T1000 (cell line): ENCODE data around the gene MAG.
"Not testable (repeated sequence)": the region's sequence is repeated elsewhere in the genome, so short reads cannot be mapped to it uniquely, and the experiment has no call there.

Source experiments
- DNase-seq: peaks from one replicate; lab custom pipeline; 2025; ENCODE audit warnings: mixed read lengths; lab: John Stamatoyannopoulos, UW

The MAG gene

DNA sequence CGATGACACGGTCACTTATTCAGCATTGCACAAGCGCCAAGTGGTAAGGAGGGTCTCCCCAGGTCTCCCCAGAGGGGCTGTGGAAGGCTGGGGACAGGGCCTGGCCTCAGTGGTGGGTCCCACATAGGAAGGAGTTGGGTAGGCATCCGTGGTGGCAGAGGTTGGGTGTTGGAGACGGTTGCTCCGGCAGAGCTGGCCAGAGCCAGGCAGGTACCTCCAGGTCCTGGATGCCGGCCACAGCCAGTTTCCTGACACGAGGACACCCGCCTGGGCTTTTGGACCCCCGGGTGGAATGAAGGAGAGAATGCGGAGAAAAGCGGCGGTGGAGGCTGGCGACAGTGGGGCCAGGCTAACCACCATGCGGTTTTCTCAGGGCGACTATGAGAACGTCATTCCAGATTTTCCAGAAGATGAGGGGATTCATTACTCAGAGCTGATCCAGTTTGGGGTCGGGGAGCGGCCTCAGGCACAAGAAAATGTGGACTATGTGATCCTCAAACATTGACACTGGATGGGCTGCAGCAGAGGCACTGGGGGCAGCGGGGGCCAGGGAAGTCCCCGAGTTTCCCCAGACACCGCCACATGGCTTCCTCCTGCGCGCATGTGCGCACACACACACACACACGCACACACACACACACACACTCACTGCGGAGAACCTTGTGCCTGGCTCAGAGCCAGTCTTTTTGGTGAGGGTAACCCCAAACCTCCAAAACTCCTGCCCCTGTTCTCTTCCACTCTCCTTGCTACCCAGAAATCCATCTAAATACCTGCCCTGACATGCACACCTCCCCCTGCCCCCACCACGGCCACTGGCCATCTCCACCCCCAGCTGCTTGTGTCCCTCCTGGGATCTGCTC is 54.5 kb downstream of the MAG start:
- DNase-seq, result no peak

DNA sequence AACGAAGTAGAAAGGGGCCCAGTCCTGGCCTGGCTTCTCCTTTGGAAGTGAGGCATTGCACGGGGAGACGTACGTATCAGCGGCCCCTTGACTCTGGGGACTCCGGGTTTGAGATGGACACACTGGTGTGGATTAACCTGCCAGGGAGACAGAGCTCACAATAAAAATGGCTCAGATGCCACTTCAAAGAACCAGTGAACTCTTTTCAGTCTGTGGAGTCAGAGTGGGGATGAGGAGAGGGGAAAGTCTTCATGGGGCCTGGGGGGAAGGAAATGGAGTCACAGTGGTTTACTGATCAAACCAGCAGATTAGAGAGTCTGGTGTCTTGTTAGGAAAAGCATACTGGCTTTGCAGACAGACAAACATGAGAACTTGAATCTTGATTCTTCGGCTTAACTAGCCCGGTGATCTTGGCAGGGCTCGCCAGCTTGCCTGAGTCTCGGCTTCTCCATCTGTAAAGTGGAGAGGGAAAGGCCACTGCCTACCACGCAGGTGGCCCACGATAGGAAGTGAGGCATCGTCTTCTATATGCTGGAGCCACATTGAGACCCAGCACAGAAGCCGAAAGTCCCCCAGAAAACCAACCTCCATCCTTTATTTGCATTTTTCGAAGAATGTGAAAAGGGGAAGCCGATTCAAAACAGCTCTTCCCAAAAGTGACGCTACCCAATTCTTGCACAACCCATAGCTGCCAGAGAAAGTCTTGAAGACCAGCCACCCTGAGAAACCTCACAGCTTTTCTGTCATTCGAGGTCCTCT is 55.4 kb downstream of the MAG start, which contains the start of gene FFAR1:
Gene FFAR1, plus strand, starts transcription at position 732 of the 759 bp plus-strand sequence. CDS start 3,650 bp downstream, outside the sequence.
- DNase-seq, result no peak

DNA sequence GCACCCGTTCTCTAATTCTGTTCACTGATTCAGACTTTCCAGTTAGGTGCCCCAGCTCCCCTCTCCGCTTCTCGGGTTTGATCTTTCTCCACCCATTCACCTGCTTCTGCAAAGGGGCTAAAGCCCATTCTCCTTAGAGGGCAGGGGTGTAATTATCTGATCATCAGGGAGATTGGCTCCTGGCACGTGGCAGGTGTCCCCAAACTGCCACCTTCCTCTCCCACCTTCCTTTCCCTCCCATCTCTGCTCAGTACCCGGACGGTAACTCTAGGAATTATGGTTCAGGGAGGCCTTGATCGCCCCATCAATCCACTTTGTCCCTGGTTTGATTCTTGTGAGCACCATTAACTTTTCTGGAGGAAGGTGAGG is 56.0 kb downstream of the MAG start:
- DNase-seq, result no peak

DNA sequence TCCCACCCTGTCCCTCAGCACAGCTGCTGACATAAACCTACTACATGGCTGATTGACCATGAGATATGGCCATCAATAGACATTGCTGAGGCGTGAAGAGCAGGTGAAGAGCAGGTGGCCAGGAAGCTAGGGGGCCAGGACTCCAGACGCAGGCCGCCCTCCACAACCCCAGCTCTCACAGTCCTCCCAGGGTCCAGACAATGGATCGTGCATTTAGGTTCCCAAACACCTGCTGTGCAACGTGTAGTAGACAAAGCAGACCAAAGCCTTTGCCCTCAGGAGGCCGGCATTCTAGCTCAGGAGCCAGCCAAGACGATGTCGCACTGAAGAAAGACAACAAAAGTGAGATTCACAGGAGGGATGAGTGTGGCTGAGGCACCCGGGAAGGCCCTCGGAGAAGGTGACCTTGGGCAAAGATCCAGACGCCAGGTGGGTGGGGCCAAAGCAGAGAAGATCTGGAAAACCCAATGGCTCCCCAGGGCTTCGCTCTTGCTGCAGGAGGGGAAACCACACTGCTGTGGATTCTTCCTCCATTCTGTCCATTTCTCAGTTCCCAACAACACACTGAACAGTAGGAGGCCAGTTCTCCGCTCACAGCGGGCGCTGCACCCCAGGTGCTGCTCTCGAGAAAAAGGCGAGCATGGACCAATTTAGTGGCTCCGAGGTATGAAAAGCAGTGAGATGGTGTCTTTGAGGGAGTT is 57.1 kb downstream of the MAG start:
- no peak for DNase-seq

DNA sequence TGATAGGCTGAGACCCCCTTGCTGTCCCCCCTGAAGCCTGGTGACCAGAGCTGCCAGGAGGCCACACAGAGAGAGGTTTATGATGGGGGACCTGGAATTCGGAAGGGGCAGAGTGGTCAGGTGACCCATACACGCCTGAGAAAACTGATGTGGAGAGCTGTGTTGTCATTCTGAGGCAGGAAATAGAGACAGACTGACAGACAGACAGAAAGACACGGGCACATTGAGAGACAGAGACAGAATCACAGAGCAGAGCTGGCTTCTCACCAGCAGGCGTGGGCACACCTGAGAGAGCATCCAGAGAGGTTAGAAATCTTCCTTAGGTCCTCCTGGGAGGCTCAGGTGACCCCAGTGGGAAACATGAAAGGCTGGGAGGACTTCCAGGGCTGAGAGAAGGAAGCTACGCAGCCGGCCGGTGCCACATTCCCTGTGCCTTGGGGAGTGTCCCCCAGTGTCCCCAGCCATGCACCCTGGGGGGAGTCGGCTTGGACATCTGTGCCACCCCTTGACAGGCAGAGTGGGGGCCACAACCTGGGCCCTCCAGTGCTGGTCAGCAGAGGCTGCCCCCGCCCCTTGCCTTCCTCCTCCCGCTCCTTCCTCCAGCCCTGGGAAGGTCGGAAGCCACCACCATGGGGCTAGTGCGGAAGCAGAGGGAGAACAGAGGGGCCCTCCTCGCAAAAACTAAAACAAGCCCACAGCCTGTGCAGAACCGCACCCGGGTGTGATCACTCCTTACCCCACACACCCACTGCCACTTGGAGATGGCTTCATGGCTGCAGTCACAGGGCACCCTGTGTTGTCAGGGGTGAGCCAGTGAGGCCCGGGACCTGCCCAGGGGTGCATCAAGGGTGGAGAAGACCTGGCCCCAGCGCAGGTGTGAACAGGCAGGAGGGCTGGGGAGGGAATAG is 57.9 kb downstream of the MAG start:
- DNase-seq, result no peak

DNA sequence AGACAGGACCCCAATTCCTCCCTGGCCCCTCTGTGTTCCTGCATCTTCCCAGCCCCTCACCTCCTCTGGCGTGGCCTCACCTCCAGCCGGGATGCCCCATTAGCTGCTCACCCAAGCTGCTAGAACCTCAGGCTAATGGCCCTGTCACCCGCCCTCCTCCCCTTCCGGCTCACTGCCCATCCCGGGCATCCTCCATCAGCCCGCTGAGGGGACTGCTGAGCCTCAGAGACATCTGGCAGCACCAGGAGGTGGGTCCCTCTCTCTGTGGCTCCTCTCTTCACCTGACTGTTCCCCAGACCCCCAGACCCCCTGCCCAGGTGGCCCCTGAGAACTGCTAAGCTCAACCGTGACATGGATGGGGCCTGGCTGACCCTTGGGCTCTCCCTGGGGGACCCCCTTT is 58.6 kb downstream of the MAG start:
- no peak for DNase-seq

DNA sequence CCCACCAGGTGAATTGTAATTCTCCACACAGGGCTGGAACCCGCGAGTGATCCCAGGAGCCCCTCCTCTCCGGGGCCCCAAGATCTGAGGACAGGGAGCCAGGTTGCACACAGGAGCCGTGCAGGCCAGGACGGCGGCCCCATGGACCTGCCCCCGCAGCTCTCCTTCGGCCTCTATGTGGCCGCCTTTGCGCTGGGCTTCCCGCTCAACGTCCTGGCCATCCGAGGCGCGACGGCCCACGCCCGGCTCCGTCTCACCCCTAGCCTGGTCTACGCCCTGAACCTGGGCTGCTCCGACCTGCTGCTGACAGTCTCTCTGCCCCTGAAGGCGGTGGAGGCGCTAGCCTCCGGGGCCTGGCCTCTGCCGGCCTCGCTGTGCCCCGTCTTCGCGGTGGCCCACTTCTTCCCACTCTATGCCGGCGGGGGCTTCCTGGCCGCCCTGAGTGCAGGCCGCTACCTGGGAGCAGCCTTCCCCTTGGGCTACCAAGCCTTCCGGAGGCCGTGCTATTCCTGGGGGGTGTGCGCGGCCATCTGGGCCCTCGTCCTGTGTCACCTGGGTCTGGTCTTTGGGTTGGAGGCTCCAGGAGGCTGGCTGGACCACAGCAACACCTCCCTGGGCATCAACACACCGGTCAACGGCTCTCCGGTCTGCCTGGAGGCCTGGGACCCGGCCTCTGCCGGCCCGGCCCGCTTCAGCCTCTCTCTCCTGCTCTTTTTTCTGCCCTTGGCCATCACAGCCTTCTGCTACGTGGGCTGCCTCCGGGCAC is 59.6 kb downstream of the MAG start:
- DNase-seq, result no peak

DNA sequence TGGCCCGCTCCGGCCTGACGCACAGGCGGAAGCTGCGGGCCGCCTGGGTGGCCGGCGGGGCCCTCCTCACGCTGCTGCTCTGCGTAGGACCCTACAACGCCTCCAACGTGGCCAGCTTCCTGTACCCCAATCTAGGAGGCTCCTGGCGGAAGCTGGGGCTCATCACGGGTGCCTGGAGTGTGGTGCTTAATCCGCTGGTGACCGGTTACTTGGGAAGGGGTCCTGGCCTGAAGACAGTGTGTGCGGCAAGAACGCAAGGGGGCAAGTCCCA is 60.2 kb downstream of the MAG start:
- DNase-seq, result no peak

DNA sequence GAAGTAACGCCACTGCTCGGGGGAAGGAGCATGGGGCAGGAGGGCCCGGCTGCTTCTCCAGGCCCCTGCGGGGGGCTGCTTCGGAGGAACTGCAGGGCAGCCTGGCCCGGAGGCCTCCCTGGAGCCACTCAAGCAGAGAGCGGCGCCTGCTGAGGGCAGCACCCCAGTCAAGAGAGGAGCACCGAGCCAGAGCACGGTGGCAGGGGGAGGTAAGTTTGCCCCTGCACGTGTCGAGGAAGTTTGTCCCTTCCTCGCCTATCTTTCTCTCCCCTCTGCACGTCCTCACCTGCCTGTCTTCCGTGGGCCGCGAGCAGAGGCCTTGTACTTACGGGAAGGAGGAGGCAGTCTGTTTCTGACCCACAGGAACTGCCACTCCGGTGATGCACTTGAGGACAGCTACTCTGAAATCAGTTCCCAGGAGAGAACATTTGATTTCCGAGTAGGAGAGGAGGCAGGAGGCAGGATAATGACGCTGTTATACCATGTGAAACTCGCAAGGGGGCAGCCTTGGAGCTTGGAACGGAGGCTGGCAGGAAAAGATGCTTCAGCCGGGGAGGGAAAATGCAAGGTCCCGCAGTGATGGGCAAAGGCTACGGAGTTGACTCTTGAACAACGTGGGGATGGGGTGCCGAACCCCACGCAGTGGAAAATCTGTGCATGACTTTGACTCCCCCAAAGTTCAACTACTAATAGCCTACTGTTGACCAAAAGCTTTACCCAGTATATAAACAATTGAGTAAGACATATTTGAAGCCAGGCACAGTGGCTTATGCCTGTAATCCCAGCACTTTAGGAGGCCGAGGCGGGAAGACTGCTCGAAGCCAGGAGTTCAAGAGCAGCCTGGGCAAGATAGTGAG is 60.7 kb downstream of the MAG start:
- no peak for DNase-seq

DNA sequence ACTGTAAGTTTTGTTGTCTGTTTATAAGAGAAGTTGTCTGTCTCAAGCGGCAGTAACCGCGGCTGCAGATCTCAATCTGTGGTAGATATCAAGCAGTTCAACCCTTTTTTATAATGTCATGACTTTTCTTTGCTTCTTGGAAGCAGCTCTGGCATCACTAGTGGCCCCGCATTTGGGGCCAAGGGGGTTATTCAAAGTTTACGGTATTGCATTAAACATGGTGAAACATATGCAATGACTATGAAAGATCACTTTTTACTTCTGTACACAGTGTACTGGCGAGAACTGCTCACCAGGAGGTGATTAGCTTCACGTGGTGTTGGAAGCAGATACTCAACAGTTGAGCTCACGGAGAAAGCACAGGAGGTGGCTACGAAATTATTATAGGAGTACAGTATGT is 61.7 kb downstream of the MAG start:
- no peak for DNase-seq

DNA sequence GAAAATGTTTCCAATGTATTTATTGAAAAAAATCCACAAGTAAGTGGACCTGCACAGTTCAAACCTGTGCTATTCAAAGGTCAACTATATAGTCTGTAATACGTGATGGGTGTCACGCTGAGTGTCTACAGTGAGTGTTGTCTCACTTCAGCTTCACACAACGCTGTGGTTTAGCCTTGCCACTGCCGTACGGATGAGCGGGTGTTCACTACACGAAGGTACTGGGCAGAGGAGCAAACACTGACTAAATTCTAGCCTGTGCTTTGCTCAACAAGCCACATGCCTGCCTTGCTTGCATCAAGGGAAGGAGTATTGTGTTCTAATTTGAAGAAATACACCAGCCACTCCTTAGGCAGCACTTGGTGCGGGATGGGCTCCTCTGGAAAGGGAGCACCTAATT is 62.9 kb downstream of the MAG start:
- no peak for DNase-seq

DNA sequence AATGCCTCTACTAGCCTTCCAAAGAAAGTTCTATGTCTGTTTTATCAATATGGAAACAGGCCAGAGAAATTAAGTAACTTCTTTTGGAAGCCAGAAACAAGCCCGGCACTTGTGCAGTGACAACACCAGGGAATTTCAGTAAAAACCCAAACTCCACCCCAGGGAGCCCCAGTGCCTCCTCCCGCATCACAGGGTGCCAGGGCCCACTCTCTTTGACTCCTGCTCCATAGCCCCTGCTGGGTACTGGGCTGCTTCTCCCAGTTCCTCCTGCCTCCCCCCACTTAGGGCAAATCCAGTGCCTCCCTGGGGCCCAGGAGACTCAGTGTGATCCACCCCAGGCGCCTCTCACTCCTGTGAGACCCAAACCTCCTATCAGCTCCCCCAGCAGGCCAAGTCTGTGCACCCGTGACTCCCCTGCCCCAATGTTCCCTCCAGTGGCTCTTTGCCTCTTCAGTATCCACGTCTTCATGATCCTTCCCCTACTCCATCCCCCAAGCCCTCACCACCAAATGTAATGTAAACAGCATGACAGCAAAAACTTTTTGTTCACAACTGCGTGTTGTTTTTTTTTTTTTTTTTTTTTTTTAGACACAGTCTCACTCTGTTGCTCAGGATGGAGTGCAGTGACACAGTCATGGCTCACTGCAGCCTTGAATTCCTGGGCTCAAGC is 64.0 kb downstream of the MAG start:
- no peak for DNase-seq

DNA sequence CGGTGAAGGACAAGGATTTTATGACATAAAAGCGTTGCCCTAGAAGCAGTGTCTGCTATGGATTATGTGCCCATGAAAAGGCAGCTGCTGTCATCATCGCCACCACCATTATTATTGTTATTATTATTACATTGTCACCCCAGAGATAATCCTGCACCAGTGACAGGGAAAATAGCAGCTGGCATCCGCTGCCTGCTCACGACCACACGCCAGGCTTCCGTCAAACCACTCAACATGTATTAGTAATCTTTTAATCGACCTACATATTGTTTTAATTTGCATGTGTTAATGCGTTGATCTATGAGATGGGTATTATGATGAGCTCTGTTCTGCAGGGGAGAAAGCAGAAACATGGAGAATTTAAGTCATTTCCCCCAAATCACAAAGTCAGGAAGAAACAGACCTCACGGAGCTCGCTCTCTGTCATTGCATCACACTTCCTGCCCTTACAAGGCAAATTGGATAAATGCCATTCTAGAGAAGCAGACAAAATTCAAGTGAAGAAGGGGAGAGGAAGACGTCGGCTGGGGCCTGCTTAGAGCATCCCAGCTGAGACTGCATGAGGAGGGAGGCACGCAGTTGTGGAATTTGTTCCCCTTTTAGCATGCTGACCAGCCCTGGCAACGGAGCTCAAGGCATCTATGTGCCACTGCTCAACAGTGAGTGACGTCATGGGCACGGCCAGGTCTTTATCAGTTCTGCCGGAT is 66.1 kb downstream of the MAG start, which contains the start of gene FFAR3:
Gene FFAR3, plus strand, starts transcription at position 594 of the 707 bp plus-strand sequence. CDS start 431 bp downstream, outside the sequence.
- no peak for DNase-seq

DNA sequence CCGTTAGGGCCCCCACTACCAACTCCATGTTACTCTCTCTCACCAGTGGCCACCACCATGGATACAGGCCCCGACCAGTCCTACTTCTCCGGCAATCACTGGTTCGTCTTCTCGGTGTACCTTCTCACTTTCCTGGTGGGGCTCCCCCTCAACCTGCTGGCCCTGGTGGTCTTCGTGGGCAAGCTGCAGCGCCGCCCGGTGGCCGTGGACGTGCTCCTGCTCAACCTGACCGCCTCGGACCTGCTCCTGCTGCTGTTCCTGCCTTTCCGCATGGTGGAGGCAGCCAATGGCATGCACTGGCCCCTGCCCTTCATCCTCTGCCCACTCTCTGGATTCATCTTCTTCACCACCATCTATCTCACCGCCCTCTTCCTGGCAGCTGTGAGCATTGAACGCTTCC is 66.9 kb downstream of the MAG start:
- not testable (repeated sequence) for DNase-seq

DNA sequence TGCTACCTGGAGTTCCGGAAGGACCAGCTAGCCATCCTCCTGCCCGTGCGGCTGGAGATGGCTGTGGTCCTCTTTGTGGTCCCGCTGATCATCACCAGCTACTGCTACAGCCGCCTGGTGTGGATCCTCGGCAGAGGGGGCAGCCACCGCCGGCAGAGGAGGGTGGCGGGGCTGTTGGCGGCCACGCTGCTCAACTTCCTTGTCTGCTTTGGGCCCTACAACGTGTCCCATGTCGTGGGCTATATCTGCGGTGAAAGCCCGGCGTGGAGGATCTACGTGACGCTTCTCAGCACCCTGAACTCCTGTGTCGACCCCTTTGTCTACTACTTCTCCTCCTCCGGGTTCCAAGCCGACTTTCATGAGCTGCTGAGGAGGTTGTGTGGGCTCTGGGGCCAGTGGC is 67.4 kb downstream of the MAG start:
- not testable (repeated sequence) for DNase-seq

DNA sequence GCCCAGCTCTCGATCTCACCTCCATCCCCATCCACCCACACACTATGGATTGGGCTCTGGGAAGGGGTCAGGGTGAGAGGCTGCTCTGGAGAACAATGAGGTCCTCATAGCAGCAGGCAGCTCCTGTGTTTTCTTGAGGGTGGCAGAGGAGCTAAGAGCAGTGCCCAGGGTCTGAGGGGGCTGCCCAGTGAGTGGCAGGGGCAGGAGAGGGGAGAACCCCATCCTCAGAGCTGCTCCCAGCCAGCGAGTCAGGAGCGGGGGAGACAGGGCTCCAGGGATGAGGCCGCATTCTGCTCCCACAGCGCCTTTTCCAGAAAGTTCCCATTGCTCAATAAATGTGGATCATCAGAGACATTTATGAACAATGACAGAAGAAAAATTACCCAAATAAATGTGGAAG is 68.1 kb downstream of the MAG start:
- not testable (repeated sequence) for DNase-seq

DNA sequence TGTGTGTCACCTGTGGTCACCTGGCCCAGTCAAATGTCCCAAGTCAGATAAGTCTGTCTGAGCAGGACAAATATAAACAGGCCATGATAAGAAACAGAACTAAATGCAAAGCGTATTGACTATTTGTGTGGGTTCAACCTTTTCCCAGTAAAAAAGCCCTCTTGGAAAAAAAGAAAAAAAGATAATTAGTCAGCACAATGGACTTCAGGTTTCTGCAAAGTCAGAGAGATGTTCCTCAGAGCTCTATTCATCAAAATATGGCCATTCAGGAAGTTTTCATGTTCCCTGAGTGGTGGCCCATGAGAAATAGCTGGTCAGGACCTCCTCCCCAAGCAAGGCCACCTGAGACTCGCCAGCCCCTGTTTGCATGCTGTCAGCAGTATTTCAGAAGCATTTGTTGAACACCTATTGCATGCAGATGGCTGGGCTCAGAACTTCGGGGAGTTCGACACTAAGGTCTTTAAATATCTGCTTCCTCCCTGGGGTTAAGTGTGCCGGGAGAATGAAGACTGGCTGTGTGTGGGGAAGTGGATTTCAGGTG is 69.0 kb downstream of the MAG start:
- no peak for DNase-seq

DNA sequence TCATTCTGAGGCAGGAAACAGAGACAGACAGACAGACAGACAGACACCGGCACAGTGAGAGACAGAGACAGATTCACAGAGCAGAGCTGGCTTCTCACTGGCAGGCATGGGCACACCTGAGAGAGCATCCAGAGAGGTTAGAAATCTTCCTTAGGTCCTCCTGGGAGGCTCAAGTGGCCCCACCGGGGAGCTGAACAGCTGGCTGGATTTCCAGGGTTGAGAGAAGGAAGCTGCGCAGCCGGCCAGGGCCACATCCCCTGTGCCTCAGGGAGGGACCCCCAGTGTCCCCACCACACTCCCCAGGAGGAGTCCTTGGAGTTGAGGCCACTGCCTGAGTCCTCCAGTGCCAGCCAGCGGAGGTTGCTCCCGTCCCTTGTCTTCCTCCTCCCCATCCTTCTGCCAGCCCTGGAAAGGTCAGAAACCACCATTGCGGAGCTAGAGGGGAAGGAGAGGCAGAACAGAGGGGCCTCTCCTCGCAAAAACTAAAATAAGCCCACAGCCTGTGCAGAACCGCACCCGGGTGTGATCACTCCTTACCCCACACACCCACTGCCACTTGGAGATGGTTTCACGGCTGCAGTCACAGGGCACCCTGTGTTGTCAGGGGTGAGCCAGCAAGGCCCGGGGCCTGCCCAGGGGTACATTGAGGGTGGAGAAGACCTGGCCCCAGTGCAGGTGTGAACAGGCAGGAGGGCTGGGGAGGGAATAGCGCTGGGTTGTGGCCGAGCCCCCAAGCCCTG is 70.5 kb downstream of the MAG start:
- DNase-seq, result no peak
